ENCODE data around the gene ACVR1B.
A peak's percentile ranks its signal among the peaks of the same experiment; 100 is the strongest.

ACVR1B gene

GRCh38 chr12:51951199-51951842 is at the start of gene ACVR1B:
TSS of gene ACVR1B (plus strand) at chr12:51951699. CDS start at chr12:51951744, 45 bp downstream.
- peak; percentile 90 for DNase-seq

GRCh38 chr12:51901881-51902280 is 49.6 kb upstream of the ACVR1B start:
- no peak for DNase-seq

- peak; percentile 89 for DNase-seq
These were observed 46.5 kb upstream of the ACVR1B start for GRCh38 chr12:51904951-51905470.

GRCh38 chr12:51905471-51906429 is 45.7 kb upstream of the ACVR1B start:
- peak; percentile 58 for DNase-seq

GRCh38 chr12:51906430-51907082 is 44.9 kb upstream of the ACVR1B start:
- DNase-seq: no peak

GRCh38 chr12:51907083-51907855 is 44.2 kb upstream of the ACVR1B start, which contains the start of gene ACVRL1:
TSS of gene ACVRL1 (plus strand) at chr12:51907504. CDS start at chr12:51912475, 4,971 bp downstream.
- DNase-seq: no peak

GRCh38 chr12:51907856-51908425 is 43.6 kb upstream of the ACVR1B start:
- no peak for DNase-seq

GRCh38 chr12:51908876-51909592 is 42.5 kb upstream of the ACVR1B start:
- no peak for DNase-seq

- no peak for DNase-seq
These were observed 41.3 kb upstream of the ACVR1B start for GRCh38 chr12:51910168-51910567.

GRCh38 chr12:51910691-51911090 is 40.8 kb upstream of the ACVR1B start:
- no peak for DNase-seq

- no peak for DNase-seq
These were observed 40.2 kb upstream of the ACVR1B start for GRCh38 chr12:51911307-51911706.

GRCh38 chr12:51911788-51912711 is 39.4 kb upstream of the ACVR1B start:
- no peak for DNase-seq

- DNase-seq: no peak
These were observed 38.1 kb upstream of the ACVR1B start for GRCh38 chr12:51913071-51914033.

GRCh38 chr12:51914034-51914923 is 37.2 kb upstream of the ACVR1B start:
- DNase-seq: no peak

GRCh38 chr12:51915003-51915625 is 36.4 kb upstream of the ACVR1B start:
- no peak for DNase-seq

- DNase-seq: no peak
These were observed 35.5 kb upstream of the ACVR1B start for GRCh38 chr12:51915951-51916350.

- no peak for DNase-seq
These were observed 34.4 kb upstream of the ACVR1B start for GRCh38 chr12:51917041-51917590.
